ENCODE measurements around the gene HAPLN1.

DNA sequence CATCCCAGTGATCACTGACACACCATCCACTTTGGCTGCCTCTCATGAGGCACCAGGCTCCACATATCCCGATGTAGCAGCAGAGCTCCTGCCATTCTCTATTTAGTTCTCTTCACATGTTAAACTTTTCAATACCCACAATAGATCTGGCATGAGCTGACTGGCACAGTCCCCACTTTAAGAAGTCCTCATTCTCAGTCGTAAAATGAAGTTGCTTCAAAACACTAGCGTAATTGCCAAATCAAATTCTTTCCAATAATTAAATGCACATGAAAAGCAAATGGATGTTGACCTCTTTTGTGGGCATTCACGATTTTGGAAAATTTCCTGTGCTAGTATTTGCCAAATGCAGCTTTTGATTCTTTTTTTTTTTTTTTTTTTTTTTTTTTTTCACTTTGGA is 32.4 kb downstream of the HAPLN1 start:
- TF ChIP-seq CTCF (IDR thresholded peaks at IDR 0.05; ENCODE audit: low read depth, low read length) (no peak), POLR2A (IDR thresholded peaks at IDR 0.05; ENCODE audit: extremely low read depth, insufficient read length) (no peak), MYC (IDR thresholded peaks at IDR 0.05; ENCODE audit: low read depth, low read length) (no peak)
- TF ChIP-seq, protein P1, sequence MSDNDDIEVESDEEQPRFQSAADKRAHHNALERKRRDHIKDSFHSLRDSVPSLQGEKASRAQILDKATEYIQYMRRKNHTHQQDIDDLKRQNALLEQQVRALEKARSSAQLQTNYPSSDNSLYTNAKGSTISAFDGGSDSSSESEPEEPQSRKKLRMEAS (IDR thresholded peaks at IDR 0.05; ENCODE audit: low read depth, low read length) = no peak
